Ishikawa (cell line): ENCODE data around the gene ATF6.

Source experiments
- CREB1 ChIP-seq: IDR thresholded peaks from 2 replicates; pipeline ENCODE4 v1.6.1; 2012; ENCODE audit warnings: low read depth
- EGR1 ChIP-seq: IDR thresholded peaks from 2 replicates; pipeline ENCODE4 v1.6.1; 2012
- TCF12 ChIP-seq: IDR thresholded peaks from 2 replicates; pipeline ENCODE4 v1.6.1; 2012; ENCODE audit warnings: low read depth
- YY1 ChIP-seq: IDR thresholded peaks from 2 replicates; pipeline ENCODE4 v1.6.1; 2012; ENCODE audit warnings: low read depth

- TF ChIP-seq CREB1: no peak
- no peak for TF ChIP-seq TCF12
- TF ChIP-seq YY1: no peak
- no peak for TF ChIP-seq EGR1
Measured at GRCh38 chr1:161949548-161949947, 183.4 kb downstream of the ATF6 start.
